Stomach (tissue), 4 donors: ENCODE data around the gene FZD4.

Experiments
- EP300 ChIP-seq: sonication (generic); formaldehyde crosslinking; IDR thresholded peaks from one replicate; pipeline ENCODE4 v1.6.1; 2017; ENCODE audit warnings: antibody characterized with exemption
- POLR2A ChIP-seq, 4 donors: fragments of 450-650 bp; IDR thresholded peaks; one replicate each; pipeline ENCODE4 v1.6.1; 2016; ENCODE audit warnings: antibody characterized with exemption in 4 of 4, control low read depth in 2 of 4, mild to moderate bottlenecking in 1 of 4, moderate library complexity in 1 of 4
- POLR2AphosphoS5 ChIP-seq, 3 donors: sonication (generic); formaldehyde crosslinking; IDR thresholded peaks; one replicate each; pipeline ENCODE4 v1.6.1; 2016; ENCODE audit warnings: antibody characterized with exemption in 3 of 3
- TF ChIP-seq, protein P1 (sequence below), 7 experiments: fragments of 450-650 bp in 4 of 7; fragments of 200-600 bp in 3 of 7; sonication (generic) in 3 of 7; IDR thresholded peaks; one replicate each; pipeline ENCODE4 v1.5.1; 2016 to 2019; ENCODE audit warnings: antibody characterized with exemption in 7 of 7, control low read depth in 2 of 7, mild to moderate bottlenecking in 1 of 7

DNA sequence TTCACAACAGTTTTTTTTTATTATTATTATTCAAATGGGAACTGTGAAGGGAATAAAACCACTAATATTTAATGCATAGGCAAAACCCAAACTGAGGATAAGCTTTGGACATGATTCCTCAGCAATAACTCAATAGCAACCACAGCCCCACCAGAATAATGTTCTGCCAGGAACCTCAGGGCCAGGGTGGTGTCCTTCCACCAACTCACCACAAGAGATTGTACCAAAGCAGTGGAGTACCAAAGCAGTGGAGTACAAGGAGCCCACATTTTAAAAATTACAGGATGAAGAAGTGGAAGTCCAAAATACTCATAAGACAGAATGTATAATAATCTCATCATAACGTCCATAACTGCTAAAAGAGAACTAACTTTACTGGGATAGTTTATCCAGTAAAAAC, 32.5 kb upstream of the FZD4 start:
- TF ChIP-seq, protein P1, sequence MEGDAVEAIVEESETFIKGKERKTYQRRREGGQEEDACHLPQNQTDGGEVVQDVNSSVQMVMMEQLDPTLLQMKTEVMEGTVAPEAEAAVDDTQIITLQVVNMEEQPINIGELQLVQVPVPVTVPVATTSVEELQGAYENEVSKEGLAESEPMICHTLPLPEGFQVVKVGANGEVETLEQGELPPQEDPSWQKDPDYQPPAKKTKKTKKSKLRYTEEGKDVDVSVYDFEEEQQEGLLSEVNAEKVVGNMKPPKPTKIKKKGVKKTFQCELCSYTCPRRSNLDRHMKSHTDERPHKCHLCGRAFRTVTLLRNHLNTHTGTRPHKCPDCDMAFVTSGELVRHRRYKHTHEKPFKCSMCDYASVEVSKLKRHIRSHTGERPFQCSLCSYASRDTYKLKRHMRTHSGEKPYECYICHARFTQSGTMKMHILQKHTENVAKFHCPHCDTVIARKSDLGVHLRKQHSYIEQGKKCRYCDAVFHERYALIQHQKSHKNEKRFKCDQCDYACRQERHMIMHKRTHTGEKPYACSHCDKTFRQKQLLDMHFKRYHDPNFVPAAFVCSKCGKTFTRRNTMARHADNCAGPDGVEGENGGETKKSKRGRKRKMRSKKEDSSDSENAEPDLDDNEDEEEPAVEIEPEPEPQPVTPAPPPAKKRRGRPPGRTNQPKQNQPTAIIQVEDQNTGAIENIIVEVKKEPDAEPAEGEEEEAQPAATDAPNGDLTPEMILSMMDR (IDR thresholded peaks at IDR 0.05), result no peak
- TF ChIP-seq POLR2AphosphoS5 (IDR thresholded peaks at IDR 0.05) (no peak), POLR2A (IDR thresholded peaks at IDR 0.05) (no peak), EP300 (no peak)
